H1 (cell line): ENCODE data around the gene CRYBG1. TPM values are rescaled to one million over a fixed set of nuclear protein-coding genes. Genes with fewer than 3 reads are reported as not detected.

Source experiments
- CTCF ChIA-PET: fragments of 300-600 bp; sonication (Branson Sonifier 250); formaldehyde crosslinking; loops from one replicate; lab custom pipeline; 2021; ENCODE audit not compliant: partially characterized antibody; lab: Charles Lee
- POLR2A ChIA-PET: fragments of 300-600 bp; sonication (Branson Sonifier 250); formaldehyde crosslinking; loops from one replicate; lab custom pipeline; 2021; ENCODE audit warnings: inconsistent platforms; ENCODE audit not compliant: partially characterized antibody; lab: Charles Lee
- DNase-seq, 2 experiments: peaks; one replicate each; pipeline versions ENCODE4 v3.0.0 to v3.0.0-alpha.2; 2010 to 2022; ENCODE audit warnings: low spot score in 2 of 2, low read depth in 1 of 2, mixed read lengths in 1 of 2
- FAIRE-seq: peaks from 2 replicates; lab custom pipeline; 2011; peaks lifted over from hg19 to GRCh38; lab: Jason Lieb, UNC
- H2AFZ ChIP-seq: 2 replicates; pipeline ENCODE4 v1.8.1; 2012; ENCODE audit warnings: low read length, inconsistent platforms
- H2AK5ac ChIP-seq: 2 replicates; pipeline ENCODE4 v1.6.1; 2013; ENCODE audit warnings: low read depth, low read length
- H2BK120ac ChIP-seq: replicated peaks from 2 replicates; pipeline ENCODE3; 2013; ENCODE audit warnings: low read depth, low read length, inconsistent platforms
- H2BK12ac ChIP-seq: 2 replicates; pipeline ENCODE4 v1.6.1; 2013; ENCODE audit warnings: low read depth, low read length
- H2BK15ac ChIP-seq: 2 replicates; pipeline ENCODE4 v1.6.1; 2013; ENCODE audit warnings: low read length
- H2BK20ac ChIP-seq: 2 replicates; pipeline ENCODE4 v1.6.1; 2013; ENCODE audit warnings: low read length
- H2BK5ac ChIP-seq: 2 replicates; pipeline ENCODE4 v1.6.1; 2013; ENCODE audit warnings: low read depth, low read length
- H3K14ac ChIP-seq: 2 replicates; pipeline ENCODE4 v1.6.1; 2013; ENCODE audit warnings: inconsistent platforms; ENCODE audit not compliant: insufficient read length
- H3K18ac ChIP-seq: 2 replicates; pipeline ENCODE4 v1.6.1; 2013; ENCODE audit warnings: low read length; ENCODE audit errors: extremely low read depth
- H3K23ac ChIP-seq: 2 replicates; pipeline ENCODE4 v1.6.1; 2013; ENCODE audit warnings: inconsistent platforms; ENCODE audit not compliant: insufficient read length
- H3K23me2 ChIP-seq: 2 replicates; pipeline ENCODE4 v1.6.1; 2013; ENCODE audit warnings: low read depth, low read length
- H3K27ac ChIP-seq: 2 replicates; pipeline ENCODE4 v1.6.1; 2011; ENCODE audit warnings: low read depth, low read length, inconsistent platforms
- H3K27me3 ChIP-seq, 4 experiments: replicated peaks in 1 of 4; 1 replicate in 1 of 4; 2 replicates in 3 of 4; pipeline versions ENCODE4 v1.6.1 to v1.8.1; 2011 to 2013; ENCODE audit warnings: low read length in 3 of 4, mild to moderate bottlenecking in 3 of 4, inconsistent platforms in 2 of 4, mixed read lengths in 2 of 4, moderate library complexity in 1 of 4; ENCODE audit not compliant: control insufficient read depth in 3 of 4, insufficient read depth in 3 of 4; ENCODE audit errors: extremely low read depth in 1 of 4
- H3K36me3 ChIP-seq, 4 experiments: 2 replicates each; pipeline versions ENCODE4 v1.6.1 to v1.8.1; 2011 to 2013; ENCODE audit warnings: mild to moderate bottlenecking in 4 of 4, low read length in 3 of 4, moderate library complexity in 2 of 4, control low read depth in 1 of 4, inconsistent platforms in 1 of 4; ENCODE audit not compliant: insufficient read depth in 4 of 4, control insufficient read depth in 2 of 4
- H3K4ac ChIP-seq: replicated peaks from 2 replicates; pipeline ENCODE3; 2013; ENCODE audit warnings: low read length, low read depth, mixed read lengths, inconsistent platforms; ENCODE audit not compliant: insufficient read length
- H3K4me1 ChIP-seq, 4 experiments: replicated peaks in 1 of 4; 1 replicate in 1 of 4; 2 replicates in 3 of 4; pipeline versions ENCODE4 v1.6.1 to v1.8.1; 2011 to 2013; ENCODE audit warnings: low read length in 3 of 4, inconsistent platforms in 2 of 4, mixed read lengths in 1 of 4; ENCODE audit not compliant: insufficient read depth in 4 of 4, control insufficient read depth in 3 of 4
- H3K4me2 ChIP-seq, 2 experiments: 2 replicates each; pipeline versions ENCODE4 v1.6.1 to v1.8.1; 2011 to 2013; ENCODE audit warnings: low read depth in 2 of 2, low read length in 2 of 2, control low read depth in 1 of 2, inconsistent platforms in 1 of 2, mild to moderate bottlenecking in 1 of 2; ENCODE audit not compliant: insufficient read depth in 1 of 2
- H3K4me3 ChIP-seq, 4 experiments: fragments of 200-600, 300-600 bp in 1 of 4; sonication (generic), shearing (Covaris generic), sonication (Bioruptor Twin) in 1 of 4; 2 replicates each; pipeline versions ENCODE4 v1.5.1 to v1.8.1; 2011 to 2016; ENCODE audit warnings: low read length in 4 of 4, low read depth in 3 of 4, control low read depth in 2 of 4, inconsistent platforms in 2 of 4, mild to moderate bottlenecking in 2 of 4, mixed read lengths in 1 of 4, moderate library complexity in 1 of 4; ENCODE audit not compliant: insufficient read depth in 2 of 4; ENCODE audit errors: extremely low read depth in 1 of 4
- H3K56ac ChIP-seq: replicated peaks from 2 replicates; pipeline ENCODE3; 2013; ENCODE audit warnings: low read depth, mild to moderate bottlenecking, mixed read lengths, low read length, inconsistent platforms; ENCODE audit not compliant: insufficient read length
- H3K79me1 ChIP-seq: 2 replicates; pipeline ENCODE4 v1.6.1; 2013; ENCODE audit warnings: low read depth, low read length, control low read depth
- H3K79me2 ChIP-seq, 2 experiments: 2 replicates each; pipeline versions ENCODE4 v1.6.1 to v1.8.1; 2012 to 2013; ENCODE audit warnings: low read length in 2 of 2, mild to moderate bottlenecking in 2 of 2, inconsistent platforms in 1 of 2; ENCODE audit not compliant: insufficient read depth in 2 of 2, control insufficient read depth in 1 of 2
- H3K9ac ChIP-seq, 4 experiments: replicated peaks in 1 of 4; 1 replicate in 1 of 4; 2 replicates in 3 of 4; pipeline versions ENCODE4 v1.6.1 to v1.8.1; 2011 to 2013; ENCODE audit warnings: low read depth in 3 of 4, low read length in 3 of 4, control low read depth in 2 of 4, mild to moderate bottlenecking in 2 of 4, moderate library complexity in 2 of 4, inconsistent platforms in 1 of 4; ENCODE audit errors: extremely low read depth in 1 of 4
- H3K9me3 ChIP-seq, 2 experiments: 2 replicates each; pipeline versions ENCODE4 v1.6.1 to v1.8.1; 2012 to 2013; ENCODE audit warnings: mild to moderate bottlenecking in 2 of 2, moderate library complexity in 2 of 2, control low read depth in 1 of 2, inconsistent platforms in 1 of 2, low read depth in 1 of 2, low read length in 1 of 2, mixed read lengths in 1 of 2; ENCODE audit not compliant: insufficient read depth in 2 of 2
- H4K20me1 ChIP-seq, 2 experiments: replicated peaks in 1 of 2; 2 replicates each; pipeline versions ENCODE3 to v1.8.1; 2011 to 2013; ENCODE audit warnings: inconsistent platforms in 2 of 2, low read length in 2 of 2, mild to moderate bottlenecking in 1 of 2; ENCODE audit not compliant: insufficient read depth in 2 of 2, control insufficient read depth in 1 of 2
- H4K5ac ChIP-seq: 2 replicates; pipeline ENCODE4 v1.6.1; 2013; ENCODE audit warnings: low read length, low read depth, mixed read lengths, inconsistent platforms; ENCODE audit not compliant: insufficient read length
- H4K8ac ChIP-seq: 2 replicates; pipeline ENCODE4 v1.8.0; 2013; ENCODE audit warnings: mild to moderate bottlenecking, moderate library complexity, low read length, inconsistent platforms; ENCODE audit not compliant: insufficient read depth; ENCODE audit errors: extremely low read depth
- H4K91ac ChIP-seq: replicated peaks from 2 replicates; pipeline ENCODE3; 2013; ENCODE audit warnings: low read length, mixed read lengths, inconsistent platforms; ENCODE audit not compliant: insufficient read length
- CBX5 ChIP-seq: fragments of 300-800, 300-1000 bp; sonication (generic); IDR thresholded peaks from 2 replicates; pipeline ENCODE4 v1.7.1; 2016; ENCODE audit warnings: antibody characterized with exemption, low read length, low read depth
- E2F6 ChIP-seq: IDR thresholded peaks from 2 replicates; pipeline ENCODE4 v1.6.1; 2012; ENCODE audit warnings: inconsistent platforms
- POLR2A ChIP-seq, 2 experiments: IDR thresholded peaks; 1 replicate in 1 of 2; 2 replicates in 1 of 2; pipeline ENCODE4 v1.6.1; 2011; ENCODE audit warnings: low read depth in 2 of 2, low read length in 2 of 2, mild to moderate bottlenecking in 2 of 2; ENCODE audit errors: control extremely low read depth in 1 of 2
- RBBP5 ChIP-seq: IDR thresholded peaks from 2 replicates; pipeline ENCODE4 v1.7.1; 2012; ENCODE audit warnings: low read depth, mild to moderate bottlenecking, inconsistent platforms, low read length, moderate library complexity, borderline replicate concordance
- SIRT6 ChIP-seq: IDR thresholded peaks from one replicate; pipeline ENCODE4 v1.7.1; 2012; ENCODE audit warnings: low read length, inconsistent platforms
- TBP ChIP-seq: IDR thresholded peaks from 2 replicates; pipeline ENCODE4 v1.6.1; 2011; ENCODE audit warnings: low read depth, low read length, improper control_type of control experiment
- USF2 ChIP-seq: IDR thresholded peaks from 2 replicates; pipeline ENCODE4 v1.6.1; 2011; ENCODE audit warnings: low read length, improper control_type of control experiment
- WGBS, 2 experiments: shearing (Covaris generic) in 1 of 2; methylation state at CpG; one replicate each; pipeline versions ENCODE4 v1.1.6 to v1.1.7; 2013 to 2015; ENCODE audit warnings: low lambda C conversion rate in 2 of 2, mixed read lengths in 2 of 2, inconsistent platforms in 1 of 2, low coverage in 1 of 2, missing lambda C conversion rate in 1 of 2; ENCODE audit not compliant: insufficient replicate concordance in 2 of 2, insufficient coverage in 1 of 2, insufficient read length in 1 of 2; ENCODE audit errors: extremely low coverage in 1 of 2, missing lambda C conversion rate in 1 of 2; 5-methylcytosine and 5-hydroxymethylcytosine counted together
- polyA plus RNA-seq, 7 experiments: library from polyadenylated mRNA; depleted of rRNA in 3 of 7; stranded (reverse) in 5 of 7; unstranded in 2 of 7; fragments of >200 nt in 5 of 7; fragments of 200-250 nt in 2 of 7; gene quantifications; 1 replicate in 5 of 7; 2 replicates in 1 of 7; 4 replicates in 1 of 7; pipeline versions ENCODE4 v1.2.1 to v1.2.3, GENCODE V29; 2011 to 2013; ENCODE audit warnings: missing spikeins in 2 of 7, mixed read lengths in 2 of 7
- total RNA-seq: library from RNA; stranded (reverse); fragmentation: NEBNext Ultra II Directional; extraction: Animal tissue kit (Norgen Biotek cat#: 25700); gene quantifications from 2 replicates; pipeline ENCODE4 v1.2.1, GENCODE V29; 2021

Gene CRYBG1
- total and polyA plus RNA-seq, 2 of the 8 experiments (the other 6 are each of a cell fraction or from before 2014, with no cell fraction given): 2.2 to 11.6 TPM

GRCh38 chr6:106553440-106553839, 192.9 kb downstream of the CRYBG1 start:
- H3K23me2 ChIP-seq: no peaks in the 10 kb centered on the region
- no peak overlapping the region for H4K91ac ChIP-seq
- H3K79me2 ChIP-seq: no peaks in the 10 kb centered on the region
- DNase-seq: no peak
- no peak overlapping the region for H3K4me2 ChIP-seq
- H3K9me3 ChIP-seq: no peaks in the 10 kb centered on the region
- H3K36me3 ChIP-seq: 0 out of 8 replicates have a peak, but pooled peaks cover 0 to 2% (median 0%) of the 10 kb centered on the region in 4 experiments
- no peaks in the 10 kb centered on the region for H3K4me1 ChIP-seq
- no peak overlapping the region for H3K14ac ChIP-seq
- H4K20me1 ChIP-seq: no peaks in the 10 kb centered on the region
- H2BK20ac ChIP-seq: no peak overlapping the region
- no peak overlapping the region for H4K8ac ChIP-seq
- no peak overlapping the region for H2BK15ac ChIP-seq
- H3K18ac ChIP-seq: no peak overlapping the region
- no peak for FAIRE-seq
- no peaks in the 10 kb centered on the region for H3K27me3 ChIP-seq
- H2BK120ac ChIP-seq: no peak overlapping the region
- no peak overlapping the region for H2BK12ac ChIP-seq
- no peak overlapping the region for H2AFZ ChIP-seq
- WGBS, 2 experiments: 85% methylated on average over 5 of the region's 5 CpGs; no CpG with 5 or more reads in 1 of the 2 experiments
- no peak overlapping the region for H4K5ac ChIP-seq
- H2AK5ac ChIP-seq: no peak overlapping the region
- no peak overlapping the region for H3K4me3 ChIP-seq
- H3K23ac ChIP-seq: no peak overlapping the region
- H3K9ac ChIP-seq: no peak overlapping the region
- no peak for TF ChIP-seq E2F6
- no peak for TF ChIP-seq USF2
- no peak for TF ChIP-seq RBBP5
- no peak for TF ChIP-seq CBX5
- TF ChIP-seq SIRT6: no peak
- TF ChIP-seq POLR2A (IDR thresholded peaks at IDR 0.05; ENCODE audit: control extremely low read depth in 1 of 2, low read depth in 2 of 2, low read length in 2 of 2): no peak
- TF ChIP-seq TBP: no peak
- H3K56ac ChIP-seq: no peak overlapping the region
- H3K79me1 ChIP-seq: no peaks in the 10 kb centered on the region
- ChIA-PET POLR2A (no interaction called here), CTCF (interaction anchor here (0.6 to 1.6 kb wide), 8 partner anchors 9 to 218 kb away, joined by 3 to 7 read pairs (median 4); partner anchors contain the start of gene CRYBG1)
- no peak overlapping the region for H3K27ac ChIP-seq
- H2BK5ac ChIP-seq: no peak overlapping the region
- no peak overlapping the region for H3K4ac ChIP-seq
